ENCODE results near the gene EDDM3A. TPM values are rescaled to one million over a fixed set of nuclear protein-coding genes. Genes with fewer than 3 reads are reported as not detected.

The EDDM3A gene
- total RNA-seq, 1 donor from 2014 or later = not detected

- Histone ChIP-seq H3K36me3 (ENCODE audit: insufficient read depth, low read length) (no peaks in the 10 kb centered on the region), H3K4me3 (ENCODE audit: insufficient read depth, low read depth, low read length) (no peak overlapping the region), H2AFZ (ENCODE audit: low read depth, low read length) (no peak overlapping the region), H3K4me1 (ENCODE audit: insufficient read depth, low read length) (no peaks in the 10 kb centered on the region), H3K4me2 (ENCODE audit: low read length) (no peak overlapping the region), H3K27me3 (ENCODE audit: insufficient read depth, low read length) (no peaks in the 10 kb centered on the region), H3K9me3 (ENCODE audit: insufficient read depth, low read depth, low read length) (no peaks in the 10 kb centered on the region), H3K9ac (ENCODE audit: low read length) (no peak overlapping the region), H4K20me1 (ENCODE audit: insufficient read depth, low read length) (no peaks in the 10 kb centered on the region), H3K27ac (ENCODE audit: low read depth, low read length) (no peak overlapping the region), H3K79me2 (ENCODE audit: insufficient read depth, low read length) (no peaks in the 10 kb centered on the region)
- Mint-ChIP-seq H3K4me1 (ENCODE audit: low read depth, unreplicated experiment) (no peaks in the 10 kb centered on the region), H3K36me3 (ENCODE audit: low read depth, unreplicated experiment) (no peaks in the 10 kb centered on the region), H3K4me3 (ENCODE audit: unreplicated experiment) (no peak overlapping the region), H3K9me3 (ENCODE audit: unreplicated experiment) (no peaks in the 10 kb centered on the region), H3K27me3 (ENCODE audit: low read depth, unreplicated experiment) (peaks cover 10% of the 10 kb centered on the region), H3K27ac (ENCODE audit: unreplicated experiment) (no peak overlapping the region)
- DNase-seq (ENCODE audit: low read depth) = no peak
- TF ChIP-seq EZH2 (IDR thresholded peaks at IDR 0.05; ENCODE audit: insufficient read depth, low read length) (no peak), CTCF (IDR thresholded peaks at IDR 0.05; ENCODE audit: insufficient read depth, low read depth, low read length) (no peak)
- no peak for FAIRE-seq
These were observed 27.0 kb downstream of the EDDM3A start for GRCh38 chr14:20772650-20773049.

GRCh38 chr14:20774258-20774824 lies 28.7 kb downstream of the EDDM3A start:
- Histone ChIP-seq H3K27me3 (ENCODE audit: insufficient read depth, low read length) (no peaks in the 10 kb centered on the region), H3K36me3 (ENCODE audit: insufficient read depth, low read length) (no peaks in the 10 kb centered on the region), H3K4me3 (ENCODE audit: insufficient read depth, low read depth, low read length) (no peak overlapping the region), H3K9ac (ENCODE audit: low read length) (no peak overlapping the region), H2AFZ (ENCODE audit: low read depth, low read length) (no peak overlapping the region), H3K79me2 (ENCODE audit: insufficient read depth, low read length) (no peaks in the 10 kb centered on the region), H3K4me1 (ENCODE audit: insufficient read depth, low read length) (no peaks in the 10 kb centered on the region), H3K27ac (ENCODE audit: low read depth, low read length) (no peak overlapping the region), H3K9me3 (ENCODE audit: insufficient read depth, low read depth, low read length) (no peaks in the 10 kb centered on the region), H4K20me1 (ENCODE audit: insufficient read depth, low read length) (no peaks in the 10 kb centered on the region), H3K4me2 (ENCODE audit: low read length) (no peak overlapping the region)
- H3K4me3 Mint-ChIP-seq (ENCODE audit: unreplicated experiment) = no peak overlapping the region
- no peak for TF ChIP-seq EZH2 (IDR thresholded peaks at IDR 0.05; ENCODE audit: insufficient read depth, low read length)
- TF ChIP-seq CTCF (IDR thresholded peaks at IDR 0.05; ENCODE audit: insufficient read depth, low read depth, low read length) = no peak
- no peak for DNase-seq (ENCODE audit: low read depth)
- no peak for FAIRE-seq
- no peaks in the 10 kb centered on the region for H3K9me3 Mint-ChIP-seq (ENCODE audit: unreplicated experiment)
- peaks cover 7% of the 10 kb centered on the region for H3K27me3 Mint-ChIP-seq (ENCODE audit: low read depth, unreplicated experiment)
- H3K4me1 Mint-ChIP-seq (ENCODE audit: low read depth, unreplicated experiment) = no peaks in the 10 kb centered on the region
- H3K36me3 Mint-ChIP-seq (ENCODE audit: low read depth, unreplicated experiment) = no peaks in the 10 kb centered on the region
- H3K27ac Mint-ChIP-seq (ENCODE audit: unreplicated experiment) = no peak overlapping the region

- Mint-ChIP-seq H3K4me3 (ENCODE audit: unreplicated experiment) (no peak overlapping the region), H3K27ac (ENCODE audit: unreplicated experiment) (no peak overlapping the region)
- FAIRE-seq = no peak
These were observed 29.4 kb downstream of the EDDM3A start for GRCh38 chr14:20775043-20775442.

More at GRCh38 chr14:20775043-20775442, 29.4 kb downstream of the EDDM3A start:
- no peak for DNase-seq (ENCODE audit: low read depth)
- H3K36me3 ChIP-seq (ENCODE audit: insufficient read depth, low read length) = no peaks in the 10 kb centered on the region
- H3K79me2 ChIP-seq (ENCODE audit: insufficient read depth, low read length) = no peaks in the 10 kb centered on the region
- H3K9me3 ChIP-seq (ENCODE audit: insufficient read depth, low read depth, low read length) = no peaks in the 10 kb centered on the region
- H3K4me3 ChIP-seq (ENCODE audit: insufficient read depth, low read depth, low read length) = no peak overlapping the region
- no peaks in the 10 kb centered on the region for H3K4me1 ChIP-seq (ENCODE audit: insufficient read depth, low read length)
- H3K9ac ChIP-seq (ENCODE audit: low read length) = no peak overlapping the region
- H3K27ac ChIP-seq (ENCODE audit: low read depth, low read length) = no peak overlapping the region
- no peaks in the 10 kb centered on the region for H3K27me3 ChIP-seq (ENCODE audit: insufficient read depth, low read length)
- H3K4me1 Mint-ChIP-seq (ENCODE audit: low read depth, unreplicated experiment) = no peaks in the 10 kb centered on the region
- no peak for TF ChIP-seq CTCF (IDR thresholded peaks at IDR 0.05; ENCODE audit: insufficient read depth, low read depth, low read length)
- no peak for TF ChIP-seq EZH2 (IDR thresholded peaks at IDR 0.05; ENCODE audit: insufficient read depth, low read length)
- H3K27me3 Mint-ChIP-seq (ENCODE audit: low read depth, unreplicated experiment) = peaks cover 7% of the 10 kb centered on the region
- no peak overlapping the region for H3K4me2 ChIP-seq (ENCODE audit: low read length)
- H3K9me3 Mint-ChIP-seq (ENCODE audit: unreplicated experiment) = no peaks in the 10 kb centered on the region
- H3K36me3 Mint-ChIP-seq (ENCODE audit: low read depth, unreplicated experiment) = no peaks in the 10 kb centered on the region
- H4K20me1 ChIP-seq (ENCODE audit: insufficient read depth, low read length) = no peaks in the 10 kb centered on the region
- no peak overlapping the region for H2AFZ ChIP-seq (ENCODE audit: low read depth, low read length)

All from astrocyte (in vitro differentiated cells and primary cell).